ENCODE data around the gene NAT14.

DNA sequence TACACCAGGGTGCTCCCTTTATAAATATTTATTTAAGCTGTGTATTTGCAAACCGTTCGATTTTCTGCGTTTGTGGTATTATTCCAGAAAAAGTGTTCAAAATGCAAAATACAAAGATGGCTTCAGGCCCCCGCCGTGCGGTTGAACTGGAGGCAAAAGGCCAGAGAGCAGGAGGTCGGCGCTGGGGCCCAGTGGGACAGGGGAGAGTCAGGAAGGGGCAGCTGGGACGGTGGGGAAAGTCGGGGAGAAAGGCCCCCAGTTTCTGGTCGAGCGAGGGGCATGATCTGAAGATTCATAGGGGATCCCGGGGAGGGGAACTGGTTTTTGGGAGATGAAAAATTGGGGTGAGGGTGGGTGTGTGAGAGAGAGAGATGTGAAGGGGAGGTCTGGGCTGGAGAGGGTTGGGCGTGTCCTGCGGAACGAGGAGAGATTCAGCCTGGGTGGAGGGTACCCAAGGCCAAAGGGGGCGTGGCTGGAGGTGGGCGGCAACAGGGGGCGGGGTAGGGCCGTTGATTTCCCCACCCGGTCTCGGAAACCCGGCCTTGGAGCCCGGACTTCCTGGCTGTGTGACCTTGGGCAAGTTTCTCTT is 24.2 kb upstream of the NAT14 start:
- no peak for TF ChIP-seq CTCF (IDR thresholded peaks at IDR 0.05; ENCODE audit: low read length)
- no peak for TF ChIP-seq EZH2 (optimal IDR thresholded peaks at IDR 0.05; ENCODE audit: low read depth, low read length)
- TF ChIP-seq EZH2phosphoT487 (IDR thresholded peaks at IDR 0.05; ENCODE audit: low read length): no peak

Data from MM.1S (cell line).